NCI-H748 treated with DMSO at 0.1 percent for 48 hours (cell line): ENCODE data around the gene TICAM1.

Source experiments
- DNase-seq: peaks from one replicate; lab custom pipeline; 2025; lab: John Stamatoyannopoulos, UW

The TICAM1 gene

GRCh38 chr19:4768934-4769777 lies 62.4 kb downstream of the TICAM1 start:
- DNase-seq: peak; percentile 68
